DOHH2 (cell line): ENCODE data around the gene ITPRIPL2.

Experiments
- CTCF ChIP-seq: fragments of 200-600 bp; sonication (generic); IDR thresholded peaks from one replicate; pipeline ENCODE4 v1.5.1; 2014; ENCODE audit warnings: antibody characterized with exemption, mild to moderate bottlenecking, low read depth, low read length; ENCODE audit not compliant: poor library complexity, severe bottlenecking
- EZH2phosphoT487 ChIP-seq: fragments of 200-600 bp; sonication (generic); IDR thresholded peaks from 2 replicates; pipeline ENCODE4 v1.6.1; 2017; ENCODE audit warnings: borderline replicate concordance, mild to moderate bottlenecking, antibody characterized with exemption, low read length, moderate library complexity, mixed read lengths

DNA sequence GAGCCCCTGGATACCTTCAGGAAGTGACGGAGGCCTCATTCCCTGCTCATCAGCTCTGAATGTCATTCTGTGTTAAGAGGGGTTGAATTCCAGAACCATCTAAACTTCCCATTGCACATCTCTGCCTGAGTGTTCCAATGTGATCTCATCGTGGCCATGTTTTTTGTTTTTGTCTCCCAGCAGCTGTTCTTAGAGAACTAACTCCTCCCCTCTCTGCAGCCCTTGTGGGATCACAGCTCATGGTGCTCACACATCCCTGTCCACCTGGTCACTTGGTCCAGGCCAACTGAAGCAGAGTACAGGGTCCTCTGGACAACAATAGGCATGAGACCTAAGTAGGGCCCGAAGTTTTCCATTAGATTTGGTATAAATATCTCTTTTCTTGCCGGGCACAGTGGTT lies 48.3 kb downstream of the ITPRIPL2 start:
- TF ChIP-seq CTCF: no peak
- no peak for TF ChIP-seq EZH2phosphoT487
